KBM-7 (cell line): ENCODE data around the gene UBE2S.
"Not testable (repeated sequence)": the region's sequence is repeated elsewhere in the genome, so short reads cannot be mapped to it uniquely, and the experiment has no call there.

Experiments
- DNase-seq: peaks from one replicate; pipeline ENCODE4 v3.0.0-alpha.2; 2015
- in situ Hi-C: fragments of 300-500 bp; cut with MboI; formaldehyde crosslinking; loops from 2 replicates; pipeline ENCODE4 v1.14.3; 2020; ENCODE audit warnings: low sequenced_read_pairs, low pct_unique_long_range_greater_than_20kb, mixed read lengths

UBE2S gene

GRCh38 chr19:55441692-55442321, 34.2 kb upstream of the UBE2S start:
- no peak for DNase-seq
- in situ Hi-C loops: no loop called here

GRCh38 chr19:55441319-55441691, 33.7 kb upstream of the UBE2S start:
- DNase-seq: no peak
- in situ Hi-C loops: no loop called here

- in situ Hi-C loops: no loop called here
- no peak for DNase-seq
These were observed 33.0 kb upstream of the UBE2S start for GRCh38 chr19:55440411-55441105.

- in situ Hi-C loops: no loop called here
- no peak for DNase-seq
These were observed 31.5 kb upstream of the UBE2S start for GRCh38 chr19:55439052-55439451.

GRCh38 chr19:55437410-55437809, 29.8 kb upstream of the UBE2S start:
- in situ Hi-C loops: no loop called here
- DNase-seq: peak; percentile 80

- DNase-seq: no peak
- in situ Hi-C loops: no loop called here
These were observed 29.3 kb upstream of the UBE2S start for GRCh38 chr19:55436847-55437246.

- no peak for DNase-seq
- in situ Hi-C loops: no loop called here
These were observed 27.4 kb upstream of the UBE2S start for GRCh38 chr19:55435020-55435419.

GRCh38 chr19:55434356-55434919, 26.9 kb upstream of the UBE2S start:
- in situ Hi-C loops: no loop called here

GRCh38 chr19:55433292-55433691, 25.7 kb upstream of the UBE2S start:
- no peak for DNase-seq
- in situ Hi-C loops: no loop called here

More at GRCh38 chr19:55434356-55434919, 26.9 kb upstream of the UBE2S start:
- DNase-seq: no peak

GRCh38 chr19:55432241-55432959, 24.8 kb upstream of the UBE2S start:
- in situ Hi-C loops: no loop called here
- DNase-seq: no peak

- in situ Hi-C loops: no loop called here
- no peak for DNase-seq
These were observed 23.6 kb upstream of the UBE2S start for GRCh38 chr19:55431183-55431582.

- in situ Hi-C loops: no loop called here
- no peak for DNase-seq
These were observed 18.5 kb upstream of the UBE2S start for GRCh38 chr19:55426042-55426441.

- in situ Hi-C loops: no loop called here
- no peak for DNase-seq
These were observed 16.9 kb upstream of the UBE2S start for GRCh38 chr19:55424518-55424917.

GRCh38 chr19:55423225-55424005, 15.8 kb upstream of the UBE2S start:
- in situ Hi-C loops: no loop called here
- DNase-seq: no peak

GRCh38 chr19:55421281-55421680, 13.7 kb upstream of the UBE2S start:
- in situ Hi-C loops: not testable (repeated sequence)
- peak; percentile 70 for DNase-seq

- in situ Hi-C loops: no loop called here
- DNase-seq: no peak
These were observed 12.1 kb upstream of the UBE2S start for GRCh38 chr19:55419624-55420236.

- DNase-seq: no peak
- in situ Hi-C loops: no loop called here
These were observed 11.5 kb upstream of the UBE2S start for GRCh38 chr19:55419103-55419502.

GRCh38 chr19:55418185-55418584, 10.6 kb upstream of the UBE2S start:
- in situ Hi-C loops: no loop called here
- DNase-seq: peak; percentile 78

GRCh38 chr19:55410168-55410567, 2.6 kb upstream of the UBE2S start:
- in situ Hi-C loops: no loop called here
- DNase-seq: no peak
